Adrenal gland (tissue), 5 donors: ENCODE results near the gene DOCK9.

Source experiments
- CTCF ChIP-seq, 6 experiments: fragments of 450-650 bp in 4 of 6; fragments of 200-600 bp in 2 of 6; sonication (generic) in 1 of 6; IDR thresholded peaks; 1 replicate in 5 of 6; 2 replicates in 1 of 6; pipeline versions ENCODE4 v1.5.1 to v1.8.0; 2016 to 2021; ENCODE audit warnings: antibody characterized with exemption in 6 of 6, mild to moderate bottlenecking in 2 of 6, moderate library complexity in 1 of 6
- POLR2A ChIP-seq, 2 donors: fragments of 450-650 bp; IDR thresholded peaks; one replicate each; pipeline ENCODE4 v1.6.1; 2017; ENCODE audit warnings: antibody characterized with exemption in 2 of 2, mild to moderate bottlenecking in 2 of 2, moderate library complexity in 1 of 2
- donor health status: DM: no; HTN: no; CAD: no.

DNA sequence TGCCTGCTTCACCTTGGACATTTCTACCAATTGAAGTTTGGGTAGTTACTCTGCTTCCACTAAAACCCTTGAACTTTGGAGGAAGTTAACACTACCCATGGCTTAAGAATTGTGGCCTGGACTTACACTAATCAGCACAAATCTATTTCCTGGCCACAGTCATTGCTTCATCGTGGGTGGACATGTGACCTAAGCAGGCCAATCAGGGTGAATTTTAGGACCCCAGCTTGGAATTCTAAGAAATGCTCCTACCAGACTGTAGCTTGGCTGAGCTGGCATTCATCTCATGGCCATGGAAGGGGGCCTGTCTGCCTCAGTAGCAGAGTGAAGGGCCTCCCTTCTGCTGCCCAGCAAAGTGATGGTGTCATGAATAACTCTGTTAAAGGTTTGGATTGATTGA is 167.1 kb downstream of the DOCK9 start:
- TF ChIP-seq POLR2A (IDR thresholded peaks at IDR 0.05) (no peak), CTCF (IDR thresholded peaks at IDR 0.05) (no peak)
